EL (cell line): ENCODE results near the gene RBM6.
"Not testable (repeated sequence)": the region's sequence is repeated elsewhere in the genome, so short reads cannot be mapped to it uniquely, and the experiment has no call there.

ENCODE experiments used
- DNase-seq: peaks from one replicate; pipeline ENCODE4 v3.0.0-alpha.2; 2016

Gene RBM6

DNA sequence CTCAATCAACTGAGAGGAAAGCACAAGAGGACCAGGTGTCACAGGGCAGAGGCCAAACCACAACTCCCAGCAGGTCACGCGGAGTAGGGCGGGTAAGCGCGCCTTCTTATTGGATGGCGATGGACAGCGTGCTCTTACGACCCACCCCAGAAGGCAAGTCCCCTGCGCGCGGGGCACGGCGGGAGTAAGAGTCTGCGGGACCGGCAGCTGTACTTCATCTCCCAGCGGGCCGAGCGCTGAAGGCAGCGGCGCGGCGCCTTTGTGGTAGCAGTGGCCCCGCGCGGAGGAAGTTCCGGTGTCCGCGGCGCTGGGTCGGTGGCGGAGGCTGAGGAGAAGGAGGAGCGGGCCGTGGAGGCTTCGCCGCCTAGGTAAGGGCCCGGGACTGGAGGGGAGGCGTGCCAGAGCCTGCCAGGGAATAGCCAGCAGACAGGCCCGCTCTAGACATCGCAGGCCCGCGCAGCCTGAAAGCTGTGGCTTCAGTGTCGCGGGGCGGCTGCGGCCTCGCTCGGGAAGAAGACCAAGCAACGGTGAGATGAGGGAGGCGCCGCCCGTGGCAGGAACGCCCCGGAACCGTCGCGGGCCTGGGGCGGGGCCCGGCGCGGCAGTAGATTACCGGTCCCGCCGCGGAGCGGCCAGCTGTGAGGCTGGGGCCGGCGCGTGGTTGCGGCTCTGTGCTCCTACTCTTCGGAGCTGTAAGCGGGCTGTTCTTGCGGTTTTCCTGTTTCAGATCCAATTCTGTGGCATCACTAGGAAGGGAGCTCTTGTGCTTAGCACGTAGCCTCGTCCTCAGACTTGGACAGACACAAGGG, at the start of gene RBM6:
Gene RBM6 (plus strand): TSS at position 293 of the 809 bp plus-strand sequence. CDS start 22,492 bp downstream, outside the sequence.
- peak; percentile 95 for DNase-seq

- DNase-seq = no peak
These were observed 44.2 kb upstream of the RBM6 start for GRCh38 chr3:49895791-49896190.

GRCh38 chr3:49896345-49896744, 43.6 kb upstream of the RBM6 start:
- DNase-seq = no peak

DNA sequence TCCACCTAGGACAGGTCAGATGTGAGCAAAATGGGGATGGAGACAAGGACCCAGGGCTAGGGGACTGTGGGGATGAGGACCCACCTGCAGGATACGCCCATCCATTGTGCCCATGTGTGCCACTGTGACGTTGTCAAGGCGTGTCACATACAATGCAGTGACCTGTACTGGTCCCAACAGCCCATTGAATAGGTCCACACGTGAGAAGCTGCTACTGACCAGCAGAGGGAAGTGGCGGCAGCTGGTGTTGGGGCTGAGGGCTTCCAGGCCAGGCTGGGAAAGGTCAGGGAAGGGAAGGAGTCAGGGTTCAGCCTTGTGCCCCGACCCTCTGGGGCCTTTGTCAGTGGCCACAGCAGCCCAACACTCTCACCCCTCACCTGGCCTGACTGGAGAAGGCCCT, 41.0 kb upstream of the RBM6 start:
- DNase-seq = no peak

DNA sequence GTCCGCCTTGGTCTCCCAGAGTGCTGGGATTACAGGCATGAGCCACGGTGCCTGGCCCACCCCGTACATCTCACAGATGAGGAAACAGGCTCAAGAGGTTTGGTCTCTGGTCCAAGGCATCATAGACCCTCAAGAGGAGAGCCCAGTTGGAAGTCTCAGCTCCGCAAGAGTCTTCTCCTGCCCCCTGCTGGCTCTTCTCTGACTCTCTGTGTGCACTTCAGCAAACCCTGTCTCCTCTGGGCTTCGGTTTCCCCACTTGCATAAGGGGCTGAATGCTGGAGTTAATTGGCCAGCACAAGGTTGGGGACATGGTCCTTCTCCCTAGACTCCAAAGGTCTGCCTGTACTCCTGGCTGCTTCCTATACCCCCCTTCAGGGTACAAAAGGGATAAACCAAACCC, 40.1 kb upstream of the RBM6 start:
- peak; percentile 17 for DNase-seq

DNA sequence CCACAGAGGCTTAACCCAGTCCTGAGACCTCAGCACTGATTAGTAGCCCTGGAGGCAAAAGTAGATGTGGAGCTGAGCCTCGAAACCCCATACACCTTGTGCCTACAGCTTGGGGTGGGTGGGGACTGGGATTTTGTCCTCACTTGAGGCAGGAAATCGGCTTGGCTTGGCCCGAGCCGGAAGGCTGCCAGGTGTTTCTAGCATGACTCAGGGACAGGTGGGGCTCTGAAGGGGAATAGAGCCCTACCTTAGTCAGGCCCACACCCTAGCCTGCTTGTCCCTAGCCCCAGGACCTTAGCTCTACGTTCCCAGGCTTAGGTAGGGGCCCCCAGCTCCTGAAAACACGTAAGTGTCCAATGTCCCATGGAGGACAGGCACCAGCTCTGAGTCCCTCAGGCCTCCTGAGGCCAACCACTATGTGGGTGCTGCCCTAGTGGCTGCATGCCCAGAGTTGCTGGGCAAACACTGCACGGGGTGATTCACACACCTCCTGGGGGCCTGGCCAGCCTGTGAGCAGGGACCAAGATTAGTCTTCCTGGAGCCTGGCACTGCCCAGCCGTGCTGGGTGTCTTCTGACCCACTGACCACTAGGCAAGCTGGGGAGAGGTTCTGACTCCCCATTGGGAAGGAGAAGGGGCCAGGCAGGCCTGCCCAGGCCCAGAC, 39.3 kb upstream of the RBM6 start:
- peak; percentile 73 for DNase-seq

- DNase-seq = no peak
These were observed 38.3 kb upstream of the RBM6 start for GRCh38 chr3:49901366-49902339.

- no peak for DNase-seq
These were observed 37.2 kb upstream of the RBM6 start for GRCh38 chr3:49902511-49903345.

GRCh38 chr3:49903451-49904424, 36.2 kb upstream of the RBM6 start, which contains the start of gene MST1R:
Gene MST1R (minus strand): TSS chr3:49903873. CDS start chr3:49903609, 264 bp downstream.
- no peak for DNase-seq

GRCh38 chr3:49904448-49904847, 35.5 kb upstream of the RBM6 start:
- not testable (repeated sequence) for DNase-seq

- DNase-seq = peak; percentile 57
These were observed 33.7 kb upstream of the RBM6 start for GRCh38 chr3:49906073-49906743.

DNA sequence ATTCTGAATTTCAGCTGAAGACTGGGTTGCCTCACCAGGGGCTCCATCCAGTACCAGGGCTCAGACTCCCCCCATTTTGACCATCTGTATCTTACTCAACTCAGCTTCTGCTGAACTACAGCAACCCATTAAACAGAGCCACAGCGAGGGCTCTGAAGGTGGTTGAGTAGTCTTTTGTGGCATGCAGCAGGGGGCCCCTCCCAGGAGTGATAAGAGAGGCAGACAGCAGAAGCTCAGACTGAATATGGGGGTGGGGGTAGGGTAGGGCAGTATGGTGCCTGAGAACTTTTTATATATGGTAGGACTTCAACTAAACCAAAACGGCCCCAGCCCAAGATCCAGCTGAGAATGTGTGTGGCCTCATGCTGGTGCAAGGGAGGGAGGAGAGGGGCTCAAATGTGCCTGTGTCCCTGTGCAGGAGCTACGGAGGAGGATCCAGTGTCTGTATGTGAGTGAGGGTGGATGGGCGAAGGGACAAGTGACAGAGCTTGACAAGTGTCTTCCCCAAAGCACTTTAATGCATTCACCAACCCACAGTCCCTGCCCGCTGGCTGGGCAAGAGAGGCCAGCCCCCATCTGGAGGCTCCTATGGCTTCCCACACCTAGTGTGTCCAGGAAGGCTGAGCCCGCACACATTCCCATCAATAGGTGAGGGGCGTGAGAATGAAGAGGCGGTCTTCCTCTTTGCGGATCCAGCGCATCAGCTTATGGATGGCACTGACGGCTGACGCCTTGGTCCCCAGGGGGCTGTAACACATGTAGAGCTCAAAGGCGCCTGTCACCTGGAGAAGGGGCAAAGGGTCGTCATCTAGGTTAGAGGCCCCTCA, 31.4 kb upstream of the RBM6 start:
- no peak for DNase-seq

DNA sequence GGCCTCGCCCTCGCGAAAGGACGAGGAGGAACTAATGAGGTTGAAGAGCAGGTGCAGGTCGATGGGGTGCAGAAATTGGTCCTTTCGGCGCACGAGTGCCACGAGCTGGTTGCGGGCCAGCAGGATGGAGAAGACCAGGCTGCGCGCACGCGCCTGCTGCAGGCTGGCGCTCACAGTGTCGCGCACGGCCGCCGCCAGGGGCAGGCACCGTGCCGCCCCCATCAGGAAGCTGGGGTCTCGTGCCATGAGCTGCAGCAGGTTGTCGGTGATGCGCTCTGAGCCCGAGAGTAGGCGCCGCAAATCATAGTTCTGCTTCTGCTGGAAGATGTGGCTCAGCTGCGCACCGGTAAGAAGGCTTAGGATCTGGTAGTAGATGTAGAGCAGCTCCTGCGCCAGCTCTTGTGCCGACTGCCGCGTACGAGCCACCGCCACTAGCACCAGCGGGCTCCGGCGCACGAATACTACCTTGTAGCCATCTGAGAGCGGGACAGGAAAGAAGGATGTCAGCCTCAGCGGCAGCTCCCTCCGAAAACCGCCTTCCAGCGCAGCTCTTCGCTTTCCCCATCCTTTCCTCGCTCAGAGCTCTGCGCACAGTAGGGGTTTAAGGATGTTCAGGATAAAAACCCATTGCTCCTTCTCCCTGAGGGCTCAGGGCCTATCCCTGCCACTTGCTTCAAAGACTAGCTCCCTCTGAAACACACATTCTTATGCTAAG, 29.4 kb upstream of the RBM6 start:
- no peak for DNase-seq

- DNase-seq = no peak
These were observed 28.9 kb upstream of the RBM6 start for GRCh38 chr3:49911124-49911420.

- no peak for DNase-seq
These were observed 28.3 kb upstream of the RBM6 start for GRCh38 chr3:49911611-49912010.

GRCh38 chr3:49912881-49913281, 27.1 kb upstream of the RBM6 start:
- no peak for DNase-seq

GRCh38 chr3:49914906-49915305, 25.0 kb upstream of the RBM6 start:
- no peak for DNase-seq

DNA sequence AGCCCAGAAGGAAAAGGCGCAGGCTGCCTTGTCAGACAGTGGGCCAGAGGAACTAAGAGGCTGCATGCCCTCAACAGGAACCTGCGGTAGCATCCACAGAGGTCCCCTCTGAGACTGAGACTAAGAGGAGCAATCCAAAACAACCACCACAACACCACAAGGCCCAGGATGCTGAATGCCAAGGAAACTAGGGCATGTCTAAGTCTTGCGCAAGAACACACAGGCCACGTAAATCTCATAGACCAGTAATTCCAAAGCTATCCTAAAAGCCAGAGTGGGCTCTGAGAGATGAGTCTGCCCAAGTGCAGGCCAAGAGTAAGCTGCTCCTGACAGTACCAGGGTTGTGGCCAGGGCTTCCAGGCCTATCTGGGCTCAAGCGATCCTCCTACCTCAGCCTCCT, 23.3 kb upstream of the RBM6 start:
- peak; percentile 62 for DNase-seq
